Heart left ventricle (tissue), 16 donors: Measurements from ENCODE around the gene YPEL5. TPM values are rescaled to one million over a fixed set of nuclear protein-coding genes. Genes with fewer than 3 reads are reported as not detected.

Source experiments
- ATAC-seq, 4 donors: fragments of 200-7000 bp; cut with Tn5 transposase; one replicate each; pipeline ENCODE4 v1.9.1; 2020 to 2022; ENCODE audit warnings: moderate library complexity in 4 of 4, mild to moderate bottlenecking in 3 of 4, moderate number of reproducible peaks in 1 of 4
- DNase-seq, 5 donors: peaks; one replicate each; pipeline ENCODE4 v3.0.0-alpha.2; 2020
- H3K27ac ChIP-seq, 12 donors: fragments of 200-600 bp; sonication (generic) in 4 of 12; one replicate each; pipeline versions ENCODE4 v1.5.0 to v1.8.0; 2016 to 2022; ENCODE audit warnings: mild to moderate bottlenecking in 2 of 12
- H3K27me3 ChIP-seq, 9 donors: fragments of 200-600 bp; sonication (generic) in 2 of 9; one replicate each; pipeline versions ENCODE4 v1.5.1 to v1.8.0; 2016 to 2022; ENCODE audit warnings: mild to moderate bottlenecking in 3 of 9
- H3K36me3 ChIP-seq, 9 donors: fragments of 200-600 bp; sonication (generic) in 2 of 9; one replicate each; pipeline versions ENCODE4 v1.5.0 to v1.8.0; 2018 to 2022; ENCODE audit warnings: mild to moderate bottlenecking in 2 of 9
- H3K4me1 ChIP-seq, 12 donors: fragments of 200-600 bp; sonication (generic) in 4 of 12; one replicate each; pipeline versions ENCODE4 v1.5.0 to v1.8.0; 2016 to 2022; ENCODE audit warnings: mild to moderate bottlenecking in 3 of 12
- H3K4me3 ChIP-seq, 12 donors: fragments of 200-600 bp; sonication (generic) in 4 of 12; one replicate each; pipeline versions ENCODE4 v1.5.0 to v1.8.0; 2017 to 2022; ENCODE audit warnings: mild to moderate bottlenecking in 9 of 12, moderate library complexity in 4 of 12
- H3K9me3 ChIP-seq, 12 donors: fragments of 200-600 bp; sonication (generic) in 4 of 12; one replicate each; pipeline versions ENCODE4 v1.5.0 to v1.8.0; 2016 to 2022; ENCODE audit warnings: mild to moderate bottlenecking in 1 of 12
- CTCF ChIP-seq, 12 donors: fragments of 200-600 bp; sonication (generic) in 4 of 12; IDR thresholded peaks; one replicate each; pipeline versions ENCODE4 v1.5.0 to v1.8.0; 2018 to 2022; ENCODE audit warnings: antibody characterized with exemption in 12 of 12, mild to moderate bottlenecking in 5 of 12
- POLR2A ChIP-seq, 2 donors: fragments of 450-650 bp; IDR thresholded peaks; one replicate each; pipeline ENCODE4 v1.6.1; 2017; ENCODE audit warnings: antibody characterized with exemption in 2 of 2, mild to moderate bottlenecking in 2 of 2, moderate library complexity in 2 of 2
- WGBS, 4 donors: extraction: QIAGEN DNeasy Blood & Tissue Kit in 2 of 4; methylation state at CpG; one replicate each; pipeline versions ENCODE4 v1.1.5 to v1.1.7; 2013 to 2018; 5-methylcytosine and 5-hydroxymethylcytosine counted together
- intact Hi-C, 10 donors: fragments of 100-400 bp; cut with DNase I; formaldehyde crosslinking; loops; one replicate each; pipeline versions ENCODE4 v1.11.1 to v1.14.2; 2022
- polyA plus RNA-seq, 2 donors: library from polyadenylated mRNA; stranded (reverse); fragments of 200-250 nt; gene quantifications; one replicate each; pipeline ENCODE4 v1.2.3, GENCODE V29; 2013
- total RNA-seq, 9 donors: library from RNA; depleted of rRNA in 2 of 9; stranded (reverse); fragments of >200 nt in 2 of 9; fragmentation: NEBNext Ultra II Directional in 3 of 9; extraction: Animal tissue kit (Norgen Biotek cat#: 25700) in 3 of 9; gene quantifications; one replicate each; pipeline versions ENCODE4 v1.1.0 to v1.2.4, GENCODE V29; 2016 to 2023
- donor health status: ischemic (EF 13 %, LVEDD 7.1; RV severe dilation, severe dysfunction).
- donor health status: healthy with polysubstance abuse.
- donor health status: DM: no; HTN: yes; CAD: no.
- donor health status: DM: no; HTN: no; CAD: no.
- donor health status: ischemic (EF 25% LVEDD 6.9; RV normal size, moderate dysfunction).
- donor health status: ischemic (EF 25% LVEDD 5.7; RV mildly dilated, moderate dysfunction).
- donor health status: healthy.
- donor health status: DM: yes; HTN: yes; CAD: no.
- donor health status: ischemic (EF 35%, LVEDD 5.7; RV mildly dilated, moderate dysfunction).
- donor health status: nonischemic (EF 11% LVEDD 7.7; RV severe dilation, severe dysfunction).
- donor health status: DM: yes; HTN: yes; CAD: no.
- donor health status: PGD.
- donor health status: ischemic (EF 29% LVEDD 5.4; RV normal size, mild dysfunction).
- donor health status: nonischemic (EF 23%, LVEDD 6.1; RV moderate dilation, normal function).

YPEL5 gene
- total and polyA plus RNA-seq, 11 donors: 36.4 to 90.6 (median 57.7) TPM

GRCh38 chr2:30161929-30162706, 15.3 kb downstream of the YPEL5 start:
- intact Hi-C loops: loop anchor here in 4 of 10 donors (5.0 to 10.0 kb wide), 5 partner anchors 183 to 1173 kb away; no protein-coding TSS in a partner anchor
- Histone ChIP-seq H3K27me3 (no peaks in the 10 kb centered on the region), H3K36me3 (peaks cover 0 to 54% (median 35%) of the 10 kb centered on the region in 9 donors), H3K9me3 (no peaks in the 10 kb centered on the region), H3K27ac (no peak overlapping the region), H3K4me1 (peaks cover 0 to 19% (median 3%) of the 10 kb centered on the region in 12 donors), H3K4me3 (no peak overlapping the region)
- no peak for TF ChIP-seq CTCF (IDR thresholded peaks at IDR 0.05)
- no peak for TF ChIP-seq POLR2A (IDR thresholded peaks at IDR 0.05)
- DNase-seq (no peak), ATAC-seq (no peak)
- 79 to 88% (median 84%) methylated on average over 7 of the region's 7 CpGs for WGBS, 4 donors

- Histone ChIP-seq H3K27me3 (no peaks in the 10 kb centered on the region), H3K4me1 (peaks cover 0 to 19% (median 0%) of the 10 kb centered on the region in 12 donors), H3K9me3 (no peaks in the 10 kb centered on the region), H3K4me3 (no peak overlapping the region), H3K27ac (no peak overlapping the region), H3K36me3 (peaks cover 0 to 47% (median 28%) of the 10 kb centered on the region in 9 donors)
- DNase-seq (no peak), ATAC-seq (no peak)
- TF ChIP-seq POLR2A (IDR thresholded peaks at IDR 0.05): no peak
- no peak for TF ChIP-seq CTCF (IDR thresholded peaks at IDR 0.05)
- intact Hi-C loops: loop anchor here in 4 of 10 donors (5.0 to 10.0 kb wide), 5 partner anchors 182 to 1172 kb away; no protein-coding TSS in a partner anchor
- WGBS, 4 donors: 96 to 98% (median 97%) methylated on average over 2 of the region's 2 CpGs
Observed at GRCh38 chr2:30162806-30163205, 16.0 kb downstream of the YPEL5 start.

- Histone ChIP-seq H3K27me3 (no peaks in the 10 kb centered on the region), H3K9me3 (no peaks in the 10 kb centered on the region), H3K4me1 (peaks cover 0 to 19% (median 0%) of the 10 kb centered on the region in 12 donors), H3K36me3 (peaks cover 0 to 31% (median 13%) of the 10 kb centered on the region in 9 donors), H3K4me3 (no peak overlapping the region), H3K27ac (no peak overlapping the region)
- no peak for ATAC-seq
- intact Hi-C loops: loop anchor here in 6 of 10 donors (2.0 to 10.0 kb wide), 6 partner anchors 180 to 1170 kb away; no protein-coding TSS in a partner anchor
- no peak for TF ChIP-seq POLR2A (IDR thresholded peaks at IDR 0.05)
- TF ChIP-seq CTCF (IDR thresholded peaks at IDR 0.05): no peak
- no peak for DNase-seq
- WGBS, 4 donors: 45 to 49% (median 47%) methylated on average over 7 of the region's 7 CpGs
Observed at GRCh38 chr2:30164131-30164925, 17.5 kb downstream of the YPEL5 start.
